Mesenchymal stem cell (in vitro differentiated cells and primary cell): ENCODE data around the gene RNF166.
"Not testable (repeated sequence)": the region's sequence is repeated elsewhere in the genome, so short reads cannot be mapped to it uniquely, and the experiment has no call there.

ENCODE experiments used
- DNase-seq: peaks from one replicate; pipeline ENCODE4 v3.0.0-alpha.2; 2013
- H2AFZ ChIP-seq: one replicate; pipeline ENCODE4 v1.6.1; 2013; ENCODE audit warnings: low read depth, mild to moderate bottlenecking, control low read depth, inconsistent platforms, low read length, moderate library complexity
- H2AK5ac ChIP-seq: 2 replicates; pipeline ENCODE4 v1.6.1; 2013; ENCODE audit warnings: low read length, moderate library complexity, mild to moderate bottlenecking, inconsistent platforms; ENCODE audit not compliant: severe bottlenecking
- H2BK120ac ChIP-seq: one replicate; pipeline ENCODE4 v1.6.1; 2013; ENCODE audit warnings: low read depth, mild to moderate bottlenecking, inconsistent platforms, low read length, moderate library complexity
- H2BK12ac ChIP-seq, 2 experiments: one replicate each; pipeline ENCODE4 v1.6.1; 2013; ENCODE audit warnings: inconsistent platforms in 2 of 2, low read length in 2 of 2, mild to moderate bottlenecking in 2 of 2, moderate library complexity in 2 of 2, control low read depth in 1 of 2
- H2BK15ac ChIP-seq: one replicate; pipeline ENCODE4 v1.6.1; 2013; ENCODE audit warnings: mild to moderate bottlenecking, low read depth, inconsistent platforms; ENCODE audit not compliant: poor library complexity, severe bottlenecking
- H2BK5ac ChIP-seq: 2 replicates; pipeline ENCODE4 v1.6.1; 2013; ENCODE audit warnings: low read depth, mild to moderate bottlenecking, low read length, control low read depth, inconsistent platforms; ENCODE audit not compliant: poor library complexity, severe bottlenecking
- H3K14ac ChIP-seq, 2 experiments: one replicate each; pipeline ENCODE4 v1.6.1; 2013; ENCODE audit warnings: inconsistent platforms in 2 of 2, low read length in 2 of 2, control low read depth in 1 of 2, mild to moderate bottlenecking in 1 of 2, moderate library complexity in 1 of 2
- H3K18ac ChIP-seq, 2 experiments: one replicate each; pipeline ENCODE4 v1.6.1; 2013; ENCODE audit warnings: inconsistent platforms in 2 of 2, low read length in 2 of 2, control low read depth in 1 of 2, low read depth in 1 of 2, mild to moderate bottlenecking in 1 of 2
- H3K23ac ChIP-seq, 2 experiments: one replicate each; pipeline ENCODE4 v1.6.1; 2013; ENCODE audit warnings: inconsistent platforms in 2 of 2, low read length in 2 of 2, mild to moderate bottlenecking in 2 of 2, moderate library complexity in 2 of 2, control low read depth in 1 of 2
- H3K27ac ChIP-seq: 2 replicates; pipeline ENCODE4 v1.5.1; 2013; ENCODE audit warnings: mild to moderate bottlenecking, moderate library complexity, low read length, control low read depth, inconsistent platforms; ENCODE audit not compliant: poor library complexity, severe bottlenecking
- H3K27me3 ChIP-seq, 2 experiments: 2 replicates each; pipeline versions ENCODE4 v1.6.1 to v1.7.0; 2013; ENCODE audit warnings: low read length in 2 of 2, mild to moderate bottlenecking in 2 of 2, moderate library complexity in 2 of 2, control low read depth in 1 of 2, inconsistent platforms in 1 of 2; ENCODE audit not compliant: control insufficient read depth in 1 of 2, insufficient read depth in 1 of 2
- H3K36me3 ChIP-seq, 2 experiments: 2 replicates each; pipeline versions ENCODE4 v1.6.1 to v1.7.0; 2013; ENCODE audit warnings: low read length in 2 of 2, control low read depth in 1 of 2, inconsistent platforms in 1 of 2, low read depth in 1 of 2, mild to moderate bottlenecking in 1 of 2; ENCODE audit not compliant: insufficient read depth in 2 of 2, control insufficient read depth in 1 of 2
- H3K4ac ChIP-seq, 2 experiments: one replicate each; pipeline ENCODE4 v1.6.1; 2013; ENCODE audit warnings: inconsistent platforms in 2 of 2, low read length in 2 of 2, mild to moderate bottlenecking in 2 of 2, moderate library complexity in 2 of 2, control low read depth in 1 of 2, low read depth in 1 of 2
- H3K4me1 ChIP-seq: 2 replicates; pipeline ENCODE4 v1.6.1; 2013; ENCODE audit warnings: low read depth, low read length, control low read depth; ENCODE audit not compliant: control insufficient read depth, insufficient read depth
- H3K4me2 ChIP-seq: 2 replicates; pipeline ENCODE4 v1.6.1; 2013; ENCODE audit warnings: low read length, mild to moderate bottlenecking, inconsistent platforms; ENCODE audit not compliant: poor library complexity, severe bottlenecking
- H3K4me3 ChIP-seq, 2 experiments: 2 replicates each; pipeline versions ENCODE4 v1.5.1 to v1.7.0; 2013; ENCODE audit warnings: low read length in 2 of 2, mild to moderate bottlenecking in 2 of 2, control low read depth in 1 of 2, low read depth in 1 of 2; ENCODE audit not compliant: insufficient read depth in 1 of 2
- H3K79me1 ChIP-seq: replicated peaks from 2 replicates; pipeline ENCODE4 v1.6.1; 2013; ENCODE audit warnings: mild to moderate bottlenecking, control low read depth, low read length, inconsistent platforms; ENCODE audit not compliant: poor library complexity, severe bottlenecking
- H3K9ac ChIP-seq: 2 replicates; pipeline ENCODE4 v1.7.0; 2013; ENCODE audit warnings: mild to moderate bottlenecking, low read length, moderate library complexity
- H3K9me3 ChIP-seq: 2 replicates; pipeline ENCODE4 v1.7.0; 2013; ENCODE audit warnings: mild to moderate bottlenecking, low read length; ENCODE audit not compliant: control insufficient read depth
- H4K8ac ChIP-seq: one replicate; pipeline ENCODE4 v1.6.1; 2013; ENCODE audit warnings: inconsistent platforms, mild to moderate bottlenecking, low read length, moderate library complexity
- H4K91ac ChIP-seq: one replicate; pipeline ENCODE4 v1.6.1; 2013; ENCODE audit warnings: mild to moderate bottlenecking, low read length, inconsistent platforms
- WGBS: methylation state at CpG from one replicate; pipeline ENCODE4 v1.1.7; 2013; ENCODE audit warnings: mixed read lengths; 5-methylcytosine and 5-hydroxymethylcytosine counted together

The RNF166 gene

DNA sequence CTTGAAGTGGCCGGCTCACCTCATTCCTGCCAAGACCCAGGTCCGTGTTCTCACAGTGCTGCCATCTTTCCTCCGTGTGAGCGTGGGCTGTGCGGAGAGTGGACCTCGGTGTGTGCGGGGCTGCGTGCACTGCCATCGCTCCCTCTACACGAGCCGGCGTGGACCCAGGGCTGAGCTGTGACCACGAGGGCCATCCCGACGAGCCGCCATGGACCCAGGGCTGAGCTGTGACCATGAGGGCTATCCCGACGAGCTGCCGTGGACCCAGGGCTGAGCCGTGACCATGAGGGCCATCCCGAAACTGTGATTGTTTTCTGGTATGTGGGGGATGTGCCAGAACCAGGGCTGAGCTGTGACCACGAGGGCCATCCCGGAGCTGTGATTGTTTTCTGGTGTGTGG, 34.4 kb downstream of the RNF166 start:
- Histone ChIP-seq H2BK120ac (no peak overlapping the region), H3K18ac (no peak overlapping the region), H2AFZ (no peak overlapping the region), H4K91ac (peak overlapping the region; percentile 54), H3K79me1 (no peaks in the 10 kb centered on the region), H3K4ac (no peak overlapping the region), H3K27ac (no peak overlapping the region), H4K8ac (no peak overlapping the region), H2AK5ac (no peak overlapping the region), H3K4me2 (no peak overlapping the region), H3K4me3 (no peak overlapping the region), H3K36me3 (peaks cover 24 to 26% of the 10 kb centered on the region in 2 experiments), H3K9me3 (no peaks in the 10 kb centered on the region), H3K23ac (no peak overlapping the region), H2BK12ac (peak overlapping the region in 1 of 2 experiments; percentile 10), H2BK5ac (no peak overlapping the region), H3K9ac (no peak overlapping the region), H2BK15ac (no peak overlapping the region), H3K4me1 (peaks cover 4% of the 10 kb centered on the region), H3K27me3 (peaks cover 0 to 7% of the 10 kb centered on the region in 2 experiments), H3K14ac (no peak overlapping the region)
- DNase-seq, result no peak
- 95% methylated on average over 23 of the region's 23 CpGs for WGBS

DNA sequence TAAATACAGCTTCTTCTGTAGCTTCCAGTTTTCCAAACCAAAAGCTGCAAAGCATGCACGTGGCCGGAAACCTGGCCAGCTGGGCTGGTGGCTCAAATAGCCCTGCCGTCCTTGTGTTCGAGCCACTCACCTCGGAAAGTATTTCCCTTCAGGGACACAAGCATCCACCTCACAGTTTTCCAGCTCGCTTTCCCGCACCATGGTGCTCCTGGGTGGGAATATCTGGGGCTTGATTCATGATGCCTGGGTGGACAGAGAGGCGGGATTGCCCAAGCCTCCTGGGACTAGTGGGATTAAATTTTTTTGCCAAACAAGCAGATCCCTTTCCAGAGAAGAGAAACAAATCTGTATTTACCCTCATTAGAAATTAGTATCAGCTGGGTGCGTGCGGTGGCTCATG, 36.2 kb downstream of the RNF166 start:
- no peaks in the 10 kb centered on the region for H3K9me3 ChIP-seq
- H3K27me3 ChIP-seq, result no peaks in the 10 kb centered on the region
- no peak overlapping the region for H3K14ac ChIP-seq
- 100% methylated on average over 4 of the region's 10 CpGs for WGBS
- no peak overlapping the region for H4K8ac ChIP-seq
- H3K4ac ChIP-seq, result no peak overlapping the region
- H3K79me1 ChIP-seq, result peaks cover 1% of the 10 kb centered on the region
- H4K91ac ChIP-seq, result no peak overlapping the region
- H3K4me2 ChIP-seq, result no peak overlapping the region
- peak overlapping the region; percentile 14 for H3K9ac ChIP-seq
- no peak overlapping the region for H2BK12ac ChIP-seq
- H3K36me3 ChIP-seq, result peaks cover 16 to 23% of the 10 kb centered on the region in 2 experiments
- no peak overlapping the region for H2AK5ac ChIP-seq
- H2BK15ac ChIP-seq, result no peak overlapping the region
- DNase-seq, result no peak
- H2AFZ ChIP-seq, result no peak overlapping the region
- H2BK5ac ChIP-seq, result no peak overlapping the region
- H3K4me3 ChIP-seq, result no peak overlapping the region
- no peak overlapping the region for H2BK120ac ChIP-seq
- H3K27ac ChIP-seq, result no peak overlapping the region
- H3K4me1 ChIP-seq, result peaks cover 4% of the 10 kb centered on the region
- H3K18ac ChIP-seq, result no peak overlapping the region
- H3K23ac ChIP-seq, result no peak overlapping the region

DNA sequence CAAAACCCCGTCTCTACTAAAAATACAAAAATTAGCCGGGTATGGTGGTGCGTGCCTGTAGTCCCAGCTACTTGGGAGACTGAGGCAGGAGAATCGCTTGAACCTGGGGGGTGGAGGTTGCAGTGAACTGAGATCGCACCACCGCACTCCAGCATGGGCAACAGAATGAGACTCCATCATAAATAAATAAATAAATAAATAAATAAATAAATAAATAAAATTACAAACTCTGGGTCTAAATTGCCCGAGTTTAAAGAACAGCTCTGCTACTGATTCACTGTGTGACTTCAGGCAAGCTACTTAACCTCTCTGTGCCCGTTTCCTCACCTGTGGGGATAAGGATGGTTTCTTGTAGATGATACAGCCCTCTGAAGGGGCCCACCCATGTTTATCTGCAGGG, 36.7 kb downstream of the RNF166 start:
- not testable (repeated sequence) for DNase-seq, H2BK5ac ChIP-seq, H3K4me2 ChIP-seq, H4K91ac ChIP-seq, H3K4me3 ChIP-seq, H2BK12ac ChIP-seq, H2BK15ac ChIP-seq, H2BK120ac ChIP-seq, H3K23ac ChIP-seq, H3K4me1 ChIP-seq, H4K8ac ChIP-seq, H3K27ac ChIP-seq, H3K18ac ChIP-seq, H3K14ac ChIP-seq, H3K79me1 ChIP-seq, H3K9me3 ChIP-seq, H3K27me3 ChIP-seq, H2AFZ ChIP-seq, H3K4ac ChIP-seq, H2AK5ac ChIP-seq
- Histone ChIP-seq H3K36me3 (peaks cover 15 to 24% of the 10 kb centered on the region in 2 experiments), H3K9ac (peak overlapping the region; percentile 14)
- 98% methylated on average over 4 of the region's 8 CpGs for WGBS

DNA sequence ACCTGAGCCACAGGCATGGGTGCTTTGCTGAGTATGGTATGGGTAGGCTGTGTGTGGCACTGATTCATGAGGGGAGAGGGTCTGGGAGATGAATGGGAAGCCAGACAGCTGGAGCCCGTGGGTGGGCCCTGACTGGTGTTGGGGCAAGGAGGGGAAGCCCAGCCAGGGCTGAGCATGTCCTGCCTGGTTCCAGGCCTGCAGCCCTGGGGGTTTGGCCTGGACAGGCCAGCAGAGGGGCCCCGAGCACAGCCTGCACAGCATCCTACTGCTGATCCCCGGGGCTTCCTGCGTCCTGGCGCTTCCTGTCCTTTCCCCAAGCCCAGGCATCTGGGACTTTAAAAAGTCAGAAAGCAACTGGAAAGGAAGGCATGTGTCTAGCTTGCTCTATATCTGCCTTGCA, 38.7 kb downstream of the RNF166 start:
- peaks cover 11 to 16% of the 10 kb centered on the region in 2 experiments for H3K36me3 ChIP-seq
- H4K8ac ChIP-seq, result peak overlapping the region; percentile 85
- H3K23ac ChIP-seq, result no peak overlapping the region
- H3K18ac ChIP-seq, result peak overlapping the region in 1 of 2 experiments; percentile 46
- H3K4ac ChIP-seq, result no peak overlapping the region
- H3K4me1 ChIP-seq, result peaks cover 6% of the 10 kb centered on the region
- H3K79me1 ChIP-seq, result peaks cover 11% of the 10 kb centered on the region
- H3K4me3 ChIP-seq, result no peak overlapping the region
- H3K4me2 ChIP-seq, result no peak overlapping the region
- H2BK15ac ChIP-seq, result peak overlapping the region; percentile 80
- no peak overlapping the region for H2BK120ac ChIP-seq
- H3K27ac ChIP-seq, result no peak overlapping the region
- peak; percentile 73 for DNase-seq
- no peaks in the 10 kb centered on the region for H3K27me3 ChIP-seq
- H2AFZ ChIP-seq, result no peak overlapping the region
- WGBS, result 12% methylated on average over 5 of the region's 5 CpGs
- H3K14ac ChIP-seq, result peak overlapping the region in 1 of 2 experiments; percentile 86
- peak overlapping the region in 1 of 2 experiments; percentile 10 for H2BK12ac ChIP-seq
- H2AK5ac ChIP-seq, result no peak overlapping the region
- H3K9me3 ChIP-seq, result no peaks in the 10 kb centered on the region
- H3K9ac ChIP-seq, result no peak overlapping the region
- H2BK5ac ChIP-seq, result no peak overlapping the region
- H4K91ac ChIP-seq, result peak overlapping the region; percentile 34
